Ovary (tissue), 3 donors: ENCODE measurements around the gene MSTO1.
"Not testable (repeated sequence)": the region's sequence is repeated elsewhere in the genome, so short reads cannot be mapped to it uniquely, and the experiment has no call there.

Experiments used
- EP300 ChIP-seq: sonication (generic); formaldehyde crosslinking; IDR thresholded peaks from one replicate; pipeline ENCODE4 v1.6.1; 2017; ENCODE audit warnings: antibody characterized with exemption
- POLR2A ChIP-seq: fragments of 450-650 bp; IDR thresholded peaks from one replicate; pipeline ENCODE4 v1.6.1; 2017; ENCODE audit warnings: antibody characterized with exemption, mild to moderate bottlenecking, moderate library complexity
- TF ChIP-seq, protein P1 (sequence below), 3 donors: fragments of 450-650 bp in 2 of 3; fragments of 200-600 bp in 1 of 3; IDR thresholded peaks; one replicate each; pipeline versions ENCODE4 v1.5.1 to v1.8.0; 2016 to 2022; ENCODE audit warnings: antibody characterized with exemption in 3 of 3, mild to moderate bottlenecking in 1 of 3
- donor health status: DM: no; HTN: no; CAD: no.

DNA sequence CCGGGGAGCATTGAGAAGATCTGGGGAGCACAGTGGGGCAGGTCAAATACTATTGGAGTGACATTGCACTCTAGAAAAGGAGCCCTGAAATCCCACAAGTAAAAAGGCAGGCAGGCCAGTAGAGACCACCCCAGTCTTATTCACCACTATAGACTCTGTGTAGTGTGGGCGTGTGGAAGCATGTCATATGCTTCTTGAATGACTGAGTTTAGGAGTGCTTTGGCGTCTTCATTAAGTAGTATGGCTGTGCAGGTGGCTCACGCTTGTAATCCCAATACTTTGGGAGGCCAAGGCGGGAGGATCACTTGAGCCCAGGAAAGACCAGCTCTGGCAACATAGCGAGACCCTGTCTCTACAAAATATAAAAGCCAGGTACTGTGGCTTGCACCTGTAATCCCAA is 26.2 kb upstream of the MSTO1 start:
- TF ChIP-seq, protein P1, sequence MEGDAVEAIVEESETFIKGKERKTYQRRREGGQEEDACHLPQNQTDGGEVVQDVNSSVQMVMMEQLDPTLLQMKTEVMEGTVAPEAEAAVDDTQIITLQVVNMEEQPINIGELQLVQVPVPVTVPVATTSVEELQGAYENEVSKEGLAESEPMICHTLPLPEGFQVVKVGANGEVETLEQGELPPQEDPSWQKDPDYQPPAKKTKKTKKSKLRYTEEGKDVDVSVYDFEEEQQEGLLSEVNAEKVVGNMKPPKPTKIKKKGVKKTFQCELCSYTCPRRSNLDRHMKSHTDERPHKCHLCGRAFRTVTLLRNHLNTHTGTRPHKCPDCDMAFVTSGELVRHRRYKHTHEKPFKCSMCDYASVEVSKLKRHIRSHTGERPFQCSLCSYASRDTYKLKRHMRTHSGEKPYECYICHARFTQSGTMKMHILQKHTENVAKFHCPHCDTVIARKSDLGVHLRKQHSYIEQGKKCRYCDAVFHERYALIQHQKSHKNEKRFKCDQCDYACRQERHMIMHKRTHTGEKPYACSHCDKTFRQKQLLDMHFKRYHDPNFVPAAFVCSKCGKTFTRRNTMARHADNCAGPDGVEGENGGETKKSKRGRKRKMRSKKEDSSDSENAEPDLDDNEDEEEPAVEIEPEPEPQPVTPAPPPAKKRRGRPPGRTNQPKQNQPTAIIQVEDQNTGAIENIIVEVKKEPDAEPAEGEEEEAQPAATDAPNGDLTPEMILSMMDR (IDR thresholded peaks at IDR 0.05): not testable (repeated sequence)
- not testable (repeated sequence) for TF ChIP-seq EP300, POLR2A
